ENCODE data around the gene TMEM119. TPM values are rescaled to one million over a fixed set of nuclear protein-coding genes. Genes with fewer than 3 reads are reported as not detected.

Gene TMEM119
- total and polyA plus RNA-seq, 9 of the 15 experiments (the other 6 are each of a cell fraction or from before 2014, with no cell fraction given) = 0.18 TPM; not detected in 8

GRCh38 chr12:108562348-108563135 lies 35.3 kb downstream of the TMEM119 start, which contains the start of gene ISCU (continued):
- peak in 1 of 2 experiments; percentile 77; a peak in 2 of 4 replicates for TF ChIP-seq HDAC1 (IDR thresholded peaks at IDR 0.05)
- TF ChIP-seq HCFC1 (IDR thresholded peaks at IDR 0.05; ENCODE audit: low read depth, low read length) = peak; percentile 80
- TF ChIP-seq ADNP (tag; IDR thresholded peaks at IDR 0.05) = no peak
- no peak for TF ChIP-seq STAT5B (CRISPR knock-in tag; IDR thresholded peaks at IDR 0.05)
- TF ChIP-seq HNRNPK (IDR thresholded peaks at IDR 0.05; ENCODE audit: low read depth, low read length, poor library complexity, severe bottlenecking) = no peak
- peak; percentile 72 for TF ChIP-seq VEZF1 (CRISPR knock-in tag; IDR thresholded peaks at IDR 0.05)
- TF ChIP-seq TFAP4 (CRISPR knock-in tag; IDR thresholded peaks at IDR 0.05; ENCODE audit: borderline replicate concordance) = peak; percentile 61; the same call in 1 of the 2 replicates
- TF ChIP-seq THAP12 (CRISPR knock-in tag; IDR thresholded peaks at IDR 0.05) = peak; percentile 84
- peak; percentile 44; the same call in 1 of the 2 replicates for TF ChIP-seq NFIC (IDR thresholded peaks at IDR 0.05)
- peak; percentile 49 for TF ChIP-seq PHF20 (IDR thresholded peaks at IDR 0.05; ENCODE audit: partially characterized antibody)
- no peak for TF ChIP-seq HDGF (IDR thresholded peaks at IDR 0.05)
- no peak for TF ChIP-seq MCM2 (IDR thresholded peaks at IDR 0.05; ENCODE audit: low read depth)
- no peak for TF ChIP-seq MAFK (IDR thresholded peaks at IDR 0.05; ENCODE audit: low read length)
- peak; percentile 95 for TF ChIP-seq ZBTB12 (CRISPR knock-in tag; IDR thresholded peaks at IDR 0.05)
- no peak for TF ChIP-seq ARHGAP35 (IDR thresholded peaks at IDR 0.05; ENCODE audit: partially characterized antibody)
- peak in 1 of 2 experiments; percentile 72; a peak in 1 of 4 replicates for TF ChIP-seq CSDE1 (IDR thresholded peaks at IDR 0.05)
- TF ChIP-seq MLLT1 (IDR thresholded peaks at IDR 0.05) = 0 out of 4 replicates have a peak, but pooled peaks of 1 of the 2 experiments have one; percentile 13
- no peak for TF ChIP-seq ZNF408 (CRISPR knock-in tag; IDR thresholded peaks at IDR 0.05; ENCODE audit: low read depth)
- TF ChIP-seq ELF1 (tag; IDR thresholded peaks at IDR 0.05) = no peak
